SK-N-SH (cell line): ENCODE data around the gene CD200R1. TPM values are rescaled to one million over a fixed set of nuclear protein-coding genes. Genes with fewer than 3 reads are reported as not detected.

Experiments used
- CTCF ChIA-PET: fragments of 300-600, 350-600 bp; formaldehyde crosslinking; extraction: SDS; loops from one replicate; lab custom pipeline; 2021; lab: Yijun Ruan, JAX
- POLR2A ChIA-PET: fragments of 350-600 bp; sonication (Branson Sonifier 250); formaldehyde crosslinking; extraction: SDS; loops from one replicate; lab custom pipeline; 2020; ENCODE audit warnings: antibody characterized with exemption, inconsistent platforms; lab: Yijun Ruan, JAX
- DNase-seq: peaks from one replicate; pipeline ENCODE4 v3.0.0; 2012
- H2AFZ ChIP-seq: fragments of 200-600 bp; sonication (generic); 2 replicates; pipeline ENCODE4 v1.8.1; 2016; ENCODE audit warnings: antibody characterized with exemption, mild to moderate bottlenecking, low read depth
- H3F3A ChIP-seq: fragments of 200-600 bp; sonication (generic); replicated peaks from 2 replicates; pipeline ENCODE3; 2016; ENCODE audit warnings: antibody characterized with exemption, mild to moderate bottlenecking; ENCODE audit not compliant: insufficient read depth
- H3K27ac ChIP-seq, 2 experiments: fragments of 200-500 bp in 1 of 2; fragments of 200-600 bp in 1 of 2; sonication (Bioruptor generic) in 1 of 2; sonication (generic), shearing (Covaris generic) in 1 of 2; 2 replicates each; pipeline versions ENCODE4 v1.5.1 to v1.6.1; 2014 to 2016; ENCODE audit warnings: low read depth in 2 of 2, inconsistent platforms in 1 of 2, low read length in 1 of 2, mild to moderate bottlenecking in 1 of 2, mixed read lengths in 1 of 2
- H3K27me3 ChIP-seq: fragments of 200-600 bp; sonication (generic), shearing (Covaris generic); 2 replicates; pipeline ENCODE4 v1.6.1; 2016; ENCODE audit warnings: mixed run types; ENCODE audit not compliant: insufficient read depth
- H3K36me3 ChIP-seq, 2 experiments: fragments of 200-500 bp in 1 of 2; fragments of 200-600 bp in 1 of 2; sonication (Bioruptor generic) in 1 of 2; sonication (generic) in 1 of 2; replicated peaks in 1 of 2; 2 replicates each; pipeline versions ENCODE3 to v1.5.1; 2014 to 2016; ENCODE audit warnings: low read length in 1 of 2, mild to moderate bottlenecking in 1 of 2; ENCODE audit not compliant: insufficient read depth in 2 of 2, control insufficient read depth in 1 of 2
- H3K4me1 ChIP-seq, 2 experiments: fragments of 200-500 bp in 1 of 2; fragments of 200-600 bp in 1 of 2; sonication (Bioruptor generic) in 1 of 2; sonication (generic), shearing (Covaris generic) in 1 of 2; 2 replicates each; pipeline versions ENCODE4 v1.5.1 to v1.6.1; 2014 to 2016; ENCODE audit warnings: low read depth in 1 of 2, low read length in 1 of 2, mixed run types in 1 of 2; ENCODE audit not compliant: insufficient read depth in 2 of 2, control insufficient read depth in 1 of 2
- H3K4me2 ChIP-seq: fragments of 200-600 bp; sonication (generic), shearing (Covaris generic); 2 replicates; pipeline ENCODE4 v1.6.1; 2017; ENCODE audit warnings: mixed run types
- H3K4me3 ChIP-seq, 2 experiments: fragments of 200-500 bp in 1 of 2; fragments of 200-600 bp in 1 of 2; sonication (Bioruptor generic) in 1 of 2; sonication (generic), shearing (Covaris generic) in 1 of 2; 2 replicates each; pipeline versions ENCODE4 v1.5.1 to v1.8.1; 2014 to 2016; ENCODE audit warnings: low read depth in 2 of 2, inconsistent platforms in 1 of 2, low read length in 1 of 2, mild to moderate bottlenecking in 1 of 2, mixed read lengths in 1 of 2, moderate library complexity in 1 of 2
- H3K79me2 ChIP-seq: fragments of 200-600 bp; sonication (generic); 2 replicates; pipeline ENCODE4 v1.8.1; 2017; ENCODE audit warnings: mild to moderate bottlenecking; ENCODE audit not compliant: insufficient read depth
- H3K9ac ChIP-seq: fragments of 200-600 bp; sonication (generic); 2 replicates; pipeline ENCODE4 v1.6.1; 2017; ENCODE audit warnings: mixed run types
- H3K9me2 ChIP-seq: fragments of 200-600 bp; sonication (generic); 2 replicates; pipeline ENCODE4 v1.6.1; 2017; ENCODE audit warnings: mixed run types
- H3K9me3 ChIP-seq: fragments of 200-600 bp; sonication (generic); 2 replicates; pipeline ENCODE4 v1.6.1; 2017; ENCODE audit warnings: mixed run types, mild to moderate bottlenecking, moderate library complexity
- H4K20me1 ChIP-seq: fragments of 200-600 bp; sonication (generic); 2 replicates; pipeline ENCODE4 v1.6.1; 2017; ENCODE audit warnings: mild to moderate bottlenecking, mixed run types; ENCODE audit not compliant: insufficient read depth
- CHD2 ChIP-seq: fragments of 150-350 bp; IDR thresholded peaks from 2 replicates; pipeline ENCODE4 v1.6.1; 2018; ENCODE audit warnings: low read length; ENCODE audit not compliant: partially characterized antibody
- EZH2phosphoT487 ChIP-seq: fragments of 200-600 bp; sonication (generic); IDR thresholded peaks from 2 replicates; pipeline ENCODE4 v1.6.1; 2017; ENCODE audit warnings: low read depth, mixed run types, mild to moderate bottlenecking, antibody characterized with exemption, moderate library complexity, borderline replicate concordance
- FOSL2 ChIP-seq: IDR thresholded peaks from 2 replicates; pipeline ENCODE4 v1.4.0; 2012; ENCODE audit warnings: low read depth, mild to moderate bottlenecking, moderate library complexity, borderline replicate concordance
- GABPA ChIP-seq: IDR thresholded peaks from 2 replicates; pipeline ENCODE4 v1.4.0; 2012; ENCODE audit warnings: low read depth, mild to moderate bottlenecking
- JUND ChIP-seq: IDR thresholded peaks from 2 replicates; pipeline ENCODE4 v1.4.0; 2012
- MEF2A ChIP-seq: IDR thresholded peaks from 2 replicates; pipeline ENCODE4 v1.4.0; 2012; ENCODE audit warnings: low read depth, borderline replicate concordance
- MXI1 ChIP-seq: IDR thresholded peaks from 2 replicates; pipeline ENCODE4 v1.6.1; 2012; ENCODE audit warnings: mild to moderate bottlenecking, low read depth, low read length, improper control_type of control experiment
- NFIC ChIP-seq: IDR thresholded peaks from 2 replicates; pipeline ENCODE4 v1.4.0; 2012; ENCODE audit warnings: borderline replicate concordance
- NRF1 ChIP-seq: IDR thresholded peaks from 2 replicates; pipeline ENCODE4 v1.6.1; 2012; ENCODE audit warnings: low read depth, mild to moderate bottlenecking, low read length
- RAD21 ChIP-seq: IDR thresholded peaks from 2 replicates; pipeline ENCODE4 v1.6.1; 2012; ENCODE audit warnings: mild to moderate bottlenecking, low read length
- RFX5 ChIP-seq: IDR thresholded peaks from 2 replicates; pipeline ENCODE4 v1.6.1; 2012; ENCODE audit warnings: mild to moderate bottlenecking, improper control_type of control experiment, low read length
- RXRA ChIP-seq: IDR thresholded peaks from 2 replicates; pipeline ENCODE4 v1.4.0; 2012; ENCODE audit warnings: low read depth, mild to moderate bottlenecking, borderline replicate concordance
- SIN3A ChIP-seq: IDR thresholded peaks from 2 replicates; pipeline ENCODE4 v1.6.1; 2012; ENCODE audit warnings: low read depth, mild to moderate bottlenecking, low read length, moderate library complexity, borderline replicate concordance
- SMC3 ChIP-seq: IDR thresholded peaks from 2 replicates; pipeline ENCODE4 v1.6.1; 2012; ENCODE audit warnings: low read depth, low read length, improper control_type of control experiment
- TCF12 ChIP-seq: IDR thresholded peaks from 2 replicates; pipeline ENCODE4 v1.4.0; 2012
- YY1 ChIP-seq: IDR thresholded peaks from 2 replicates; pipeline ENCODE4 v1.4.0; 2012; ENCODE audit warnings: low read depth, mild to moderate bottlenecking
- WGBS: methylation state at CpG from one replicate; pipeline ENCODE4 v1.1.6; 2017; ENCODE audit warnings: low lambda C conversion rate; 5-methylcytosine and 5-hydroxymethylcytosine counted together
- polyA plus RNA-seq, 3 experiments: library from polyadenylated mRNA; depleted of rRNA; stranded (reverse); fragments of >200 nt; gene quantifications; 2 replicates each; pipeline ENCODE4 v1.2.3, GENCODE V29; 2012
- TF ChIP-seq, protein P1 (sequence below): IDR thresholded peaks from 2 replicates; pipeline ENCODE4 v1.6.1; 2012; ENCODE audit warnings: mild to moderate bottlenecking, low read depth, low read length, moderate library complexity
- TF ChIP-seq, protein P2 (sequence below): fragments of 150-350 bp; IDR thresholded peaks from 2 replicates; pipeline ENCODE4 v1.6.1; 2016; ENCODE audit warnings: mild to moderate bottlenecking, low read depth, low read length

The CD200R1 gene
- polyA plus RNA-seq, 1 of the 3 experiments (the other 2 are of a cell fraction), result 0.02 TPM

DNA sequence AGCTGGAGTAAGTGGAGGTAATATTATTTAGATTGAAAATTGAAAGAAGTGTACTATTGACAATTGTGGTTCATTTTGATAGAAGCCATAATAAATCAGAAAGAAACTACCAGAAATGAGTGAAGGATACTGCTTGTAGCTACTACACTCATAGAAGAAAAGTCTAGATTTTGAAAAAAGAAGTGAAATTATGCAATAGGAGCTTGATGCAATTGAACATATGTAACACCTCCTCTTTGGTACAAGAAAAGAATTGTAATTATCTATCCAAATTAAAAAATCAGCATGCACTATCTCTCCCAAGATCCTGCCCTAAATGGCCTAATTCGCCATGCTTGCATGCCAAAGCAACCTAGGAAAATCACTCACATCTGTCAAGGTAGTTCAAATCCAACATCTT, 77.1 kb downstream of the CD200R1 start:
- no peak for DNase-seq
- no peak overlapping the region; the same call in 1 of the 2 replicates for H2AFZ ChIP-seq
- H3K79me2 ChIP-seq, result no peaks in the 10 kb centered on the region
- H3F3A ChIP-seq, result no peaks in the 10 kb centered on the region
- H3K4me3 ChIP-seq, result no peak overlapping the region
- WGBS, result 64% methylated on average over 1 of the region's 1 CpG
- no peaks in the 10 kb centered on the region for H3K4me1 ChIP-seq
- no peak overlapping the region for H3K4me2 ChIP-seq
- ChIA-PET POLR2A (no interaction called here), CTCF (no interaction called here)
- H3K9me2 ChIP-seq, result 0 out of 2 replicates have a peak, but pooled peaks cover 2% of the 10 kb centered on the region
- H3K27me3 ChIP-seq, result no peaks in the 10 kb centered on the region
- H3K36me3 ChIP-seq, result no peaks in the 10 kb centered on the region
- no peak overlapping the region for H3K27ac ChIP-seq
- no peaks in the 10 kb centered on the region for H3K9me3 ChIP-seq
- no peaks in the 10 kb centered on the region for H4K20me1 ChIP-seq
- H3K9ac ChIP-seq, result no peak overlapping the region
- TF ChIP-seq SMC3 (no peak), FOSL2 (no peak), CHD2 (no peak), RFX5 (no peak), SIN3A (no peak), MXI1 (no peak), JUND (no peak), YY1 (no peak), MEF2A (no peak), RXRA (no peak), NFIC (no peak), TCF12 (no peak), NRF1 (no peak), EZH2phosphoT487 (no peak), RAD21 (no peak), GABPA (no peak)
- TF ChIP-seq, protein P1, sequence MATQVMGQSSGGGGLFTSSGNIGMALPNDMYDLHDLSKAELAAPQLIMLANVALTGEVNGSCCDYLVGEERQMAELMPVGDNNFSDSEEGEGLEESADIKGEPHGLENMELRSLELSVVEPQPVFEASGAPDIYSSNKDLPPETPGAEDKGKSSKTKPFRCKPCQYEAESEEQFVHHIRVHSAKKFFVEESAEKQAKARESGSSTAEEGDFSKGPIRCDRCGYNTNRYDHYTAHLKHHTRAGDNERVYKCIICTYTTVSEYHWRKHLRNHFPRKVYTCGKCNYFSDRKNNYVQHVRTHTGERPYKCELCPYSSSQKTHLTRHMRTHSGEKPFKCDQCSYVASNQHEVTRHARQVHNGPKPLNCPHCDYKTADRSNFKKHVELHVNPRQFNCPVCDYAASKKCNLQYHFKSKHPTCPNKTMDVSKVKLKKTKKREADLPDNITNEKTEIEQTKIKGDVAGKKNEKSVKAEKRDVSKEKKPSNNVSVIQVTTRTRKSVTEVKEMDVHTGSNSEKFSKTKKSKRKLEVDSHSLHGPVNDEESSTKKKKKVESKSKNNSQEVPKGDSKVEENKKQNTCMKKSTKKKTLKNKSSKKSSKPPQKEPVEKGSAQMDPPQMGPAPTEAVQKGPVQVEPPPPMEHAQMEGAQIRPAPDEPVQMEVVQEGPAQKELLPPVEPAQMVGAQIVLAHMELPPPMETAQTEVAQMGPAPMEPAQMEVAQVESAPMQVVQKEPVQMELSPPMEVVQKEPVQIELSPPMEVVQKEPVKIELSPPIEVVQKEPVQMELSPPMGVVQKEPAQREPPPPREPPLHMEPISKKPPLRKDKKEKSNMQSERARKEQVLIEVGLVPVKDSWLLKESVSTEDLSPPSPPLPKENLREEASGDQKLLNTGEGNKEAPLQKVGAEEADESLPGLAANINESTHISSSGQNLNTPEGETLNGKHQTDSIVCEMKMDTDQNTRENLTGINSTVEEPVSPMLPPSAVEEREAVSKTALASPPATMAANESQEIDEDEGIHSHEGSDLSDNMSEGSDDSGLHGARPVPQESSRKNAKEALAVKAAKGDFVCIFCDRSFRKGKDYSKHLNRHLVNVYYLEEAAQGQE, result no peak
- TF ChIP-seq, protein P2, sequence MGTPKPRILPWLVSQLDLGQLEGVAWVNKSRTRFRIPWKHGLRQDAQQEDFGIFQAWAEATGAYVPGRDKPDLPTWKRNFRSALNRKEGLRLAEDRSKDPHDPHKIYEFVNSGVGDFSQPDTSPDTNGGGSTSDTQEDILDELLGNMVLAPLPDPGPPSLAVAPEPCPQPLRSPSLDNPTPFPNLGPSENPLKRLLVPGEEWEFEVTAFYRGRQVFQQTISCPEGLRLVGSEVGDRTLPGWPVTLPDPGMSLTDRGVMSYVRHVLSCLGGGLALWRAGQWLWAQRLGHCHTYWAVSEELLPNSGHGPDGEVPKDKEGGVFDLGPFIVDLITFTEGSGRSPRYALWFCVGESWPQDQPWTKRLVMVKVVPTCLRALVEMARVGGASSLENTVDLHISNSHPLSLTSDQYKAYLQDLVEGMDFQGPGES, result no peak
- TF ChIP-seq, all 33 proteins: peak for 0
